SK-N-SH treated with all-trans-retinoic acid at 6 μM for 48 hours (cell line): Measurements from ENCODE around the gene SEC24C.

ENCODE experiments used
- ATAC-seq: fragments of 200-7000 bp; cut with Tn5 transposase; 3 replicates; pipeline ENCODE4 v1.9.1; 2020; ENCODE audit warnings: mild to moderate bottlenecking, moderate library complexity
- ARNTL ChIP-seq: fragments of 450-650 bp; formaldehyde crosslinking; IDR thresholded peaks from 2 replicates; pipeline ENCODE4 v1.5.0; 2020; ENCODE audit warnings: low read depth, mild to moderate bottlenecking, moderate library complexity, borderline replicate concordance
- BACH2 ChIP-seq: fragments of 250-450 bp; sonication (Bioruptor Pico); IDR thresholded peaks from 2 replicates; pipeline ENCODE4 v1.9.0; 2021; ENCODE audit warnings: mild to moderate bottlenecking, borderline replicate concordance
- CREB5 ChIP-seq: fragments of 250-450 bp; sonication (Bioruptor Pico); IDR thresholded peaks from 2 replicates; pipeline ENCODE4 v1.5.1; 2020; ENCODE audit warnings: low read depth, mild to moderate bottlenecking, moderate library complexity
- CSDC2 ChIP-seq: fragments of 250-450 bp; sonication (Bioruptor Pico); IDR thresholded peaks from 2 replicates; pipeline ENCODE4 v1.5.0; 2020; ENCODE audit warnings: mild to moderate bottlenecking, moderate library complexity
- ESRRG ChIP-seq: fragments of 250-450 bp; sonication (Bioruptor Pico); IDR thresholded peaks from 2 replicates; pipeline ENCODE4 v1.6.1; 2021; ENCODE audit warnings: mild to moderate bottlenecking
- GLIS3 ChIP-seq: fragments of 250-450 bp; sonication (Bioruptor Pico); IDR thresholded peaks from 2 replicates; pipeline ENCODE4 v1.5.0; 2020; ENCODE audit warnings: mild to moderate bottlenecking, moderate library complexity
- ISL1 ChIP-seq: fragments of 250-450 bp; sonication (Bioruptor Pico); IDR thresholded peaks from 2 replicates; pipeline ENCODE4 v2.1.2; 2022; ENCODE audit warnings: mild to moderate bottlenecking, moderate library complexity
- OSR1 ChIP-seq: fragments of 250-450 bp; sonication (Bioruptor Pico); IDR thresholded peaks from 2 replicates; pipeline ENCODE4 v1.8.0; 2022; ENCODE audit warnings: moderate library complexity, mild to moderate bottlenecking, inconsistent platforms
- POU6F1 ChIP-seq: fragments of 250-450 bp; sonication (Bioruptor Pico); IDR thresholded peaks from 2 replicates; pipeline ENCODE4 v1.8.0; 2021; ENCODE audit warnings: low read depth, mild to moderate bottlenecking, moderate library complexity, borderline replicate concordance
- PPARA ChIP-seq: fragments of 250-450 bp; sonication (Bioruptor Pico); IDR thresholded peaks from 2 replicates; pipeline ENCODE4 v1.5.0; 2020; ENCODE audit warnings: mild to moderate bottlenecking, borderline replicate concordance
- RARB ChIP-seq: fragments of 250-450 bp; sonication (Bioruptor Pico); IDR thresholded peaks from 2 replicates; pipeline ENCODE4 v1.8.0; 2021; ENCODE audit warnings: mild to moderate bottlenecking, moderate library complexity
- SNAI2 ChIP-seq: fragments of 250-450 bp; sonication (Bioruptor Pico); IDR thresholded peaks from 2 replicates; pipeline ENCODE4 v1.5.0; 2020; ENCODE audit warnings: mild to moderate bottlenecking, moderate library complexity
- ZC3H10 ChIP-seq: fragments of 250-450 bp; sonication (Bioruptor Pico); IDR thresholded peaks from 2 replicates; pipeline ENCODE4 v1.5.1; 2021; ENCODE audit warnings: mild to moderate bottlenecking, moderate library complexity
- ZFP3 ChIP-seq: fragments of 250-450 bp; sonication (Bioruptor Pico); IDR thresholded peaks from 2 replicates; pipeline ENCODE4 v1.5.0; 2020; ENCODE audit warnings: mild to moderate bottlenecking, moderate library complexity
- ZNF565 ChIP-seq: fragments of 450-650 bp; formaldehyde crosslinking; conservative IDR thresholded peaks from 2 replicates; pipeline ENCODE4 v1.5.0; 2020; ENCODE audit warnings: low read depth, mild to moderate bottlenecking, moderate library complexity
- ZNF70 ChIP-seq: fragments of 450-650 bp; formaldehyde crosslinking; IDR thresholded peaks from 2 replicates; pipeline ENCODE4 v1.5.0; 2020; ENCODE audit warnings: mild to moderate bottlenecking, moderate library complexity
- ZNF8 ChIP-seq: fragments of 450-650 bp; formaldehyde crosslinking; IDR thresholded peaks from 2 replicates; pipeline ENCODE4 v1.5.0; 2020; ENCODE audit warnings: mild to moderate bottlenecking, moderate library complexity
- TF ChIP-seq, protein P1 (sequence below): fragments of 250-450 bp; sonication (Bioruptor Pico); IDR thresholded peaks from 2 replicates; pipeline ENCODE4 v1.5.1; 2021; ENCODE audit warnings: mild to moderate bottlenecking, moderate library complexity

The SEC24C gene

DNA sequence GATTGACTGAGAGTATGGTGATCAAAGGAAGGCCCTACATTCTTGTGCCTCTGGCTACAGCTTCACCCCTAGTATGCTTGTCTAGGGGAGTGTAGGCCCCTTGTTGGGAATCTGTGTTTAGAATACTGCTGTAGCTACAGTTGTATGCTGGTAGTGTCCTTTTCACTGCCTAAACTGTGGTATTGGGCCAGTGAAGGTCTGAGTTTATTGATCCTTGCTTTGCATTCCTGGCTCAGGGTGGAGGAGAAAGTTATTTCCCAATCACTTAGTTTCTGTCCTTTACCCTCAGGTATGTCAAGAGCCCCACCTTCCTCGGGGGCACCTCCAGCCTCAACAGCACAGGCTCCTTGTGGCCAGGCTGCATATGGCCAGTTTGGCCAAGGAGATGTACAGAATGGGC, 6.6 kb downstream of the SEC24C start:
- ATAC-seq = no peak

GRCh38 chr10:73756183-73756582, 12.0 kb downstream of the SEC24C start:
- ATAC-seq = no peak
- TF ChIP-seq OSR1 (CRISPR knock-in tag) (no peak), ISL1 (no peak), PPARA (no peak), CSDC2 (CRISPR knock-in tag) (no peak), ESRRG (no peak)
- TF ChIP-seq, all 23 proteins: peak for 0

More for the DNA sequence above, 6.6 kb downstream of the SEC24C start:
- TF ChIP-seq ZNF565 (CRISPR knock-in tag) (no peak), BACH2 (CRISPR knock-in tag) (no peak)

DNA sequence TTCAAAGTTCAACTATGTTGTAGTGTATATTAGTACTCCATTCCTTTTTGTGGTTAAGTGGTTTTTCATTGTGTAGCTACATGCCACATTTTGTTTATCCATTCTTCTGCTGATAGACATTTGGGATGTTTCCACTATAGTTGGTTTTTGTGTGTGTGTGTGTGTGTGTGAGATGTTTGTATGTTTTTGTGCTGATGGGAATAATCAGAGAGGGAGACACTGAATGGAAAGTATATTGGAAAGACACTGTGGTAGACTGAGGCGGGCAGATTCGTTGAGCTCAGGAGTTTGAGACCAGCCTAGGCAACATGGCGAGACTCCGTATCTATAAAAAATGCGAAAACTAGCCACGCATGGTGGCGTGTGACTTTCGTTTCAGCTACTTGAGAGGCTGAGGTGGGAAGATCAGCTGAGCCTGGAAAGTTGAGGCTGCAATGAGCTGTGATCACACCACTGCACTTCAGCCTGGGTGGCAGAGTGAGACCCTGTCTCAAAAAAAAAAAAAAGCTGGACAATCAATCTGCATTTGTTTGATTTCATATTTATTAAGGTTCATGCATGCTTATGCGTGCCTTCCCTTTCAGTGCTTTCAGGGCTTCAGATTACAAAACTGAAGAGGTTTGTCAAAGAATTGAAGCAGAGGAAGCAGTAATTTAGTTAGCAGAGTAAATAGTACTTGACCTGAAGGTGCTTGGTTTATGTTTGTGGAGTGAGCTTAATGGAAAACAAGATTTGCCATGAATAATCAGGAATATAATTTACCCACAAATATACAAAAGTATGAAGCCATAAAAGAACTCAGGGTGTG, 14.7 kb downstream of the SEC24C start:
- TF ChIP-seq ESRRG (no peak), ARNTL (CRISPR knock-in tag) (no peak), ZNF70 (CRISPR knock-in tag) (no peak)
- no peak for ATAC-seq

- no peak for ATAC-seq
- TF ChIP-seq, protein P1, sequence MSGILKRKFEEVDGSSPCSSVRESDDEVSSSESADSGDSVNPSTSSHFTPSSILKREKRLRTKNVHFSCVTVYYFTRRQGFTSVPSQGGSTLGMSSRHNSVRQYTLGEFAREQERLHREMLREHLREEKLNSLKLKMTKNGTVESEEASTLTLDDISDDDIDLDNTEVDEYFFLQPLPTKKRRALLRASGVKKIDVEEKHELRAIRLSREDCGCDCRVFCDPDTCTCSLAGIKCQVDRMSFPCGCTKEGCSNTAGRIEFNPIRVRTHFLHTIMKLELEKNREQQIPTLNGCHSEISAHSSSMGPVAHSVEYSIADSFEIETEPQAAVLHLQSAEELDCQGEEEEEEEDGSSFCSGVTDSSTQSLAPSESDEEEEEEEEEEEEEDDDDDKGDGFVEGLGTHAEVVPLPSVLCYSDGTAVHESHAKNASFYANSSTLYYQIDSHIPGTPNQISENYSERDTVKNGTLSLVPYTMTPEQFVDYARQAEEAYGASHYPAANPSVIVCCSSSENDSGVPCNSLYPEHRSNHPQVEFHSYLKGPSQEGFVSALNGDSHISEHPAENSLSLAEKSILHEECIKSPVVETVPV = no peak
- no peak for TF ChIP-seq CSDC2 (CRISPR knock-in tag)
- no peak for TF ChIP-seq BACH2 (CRISPR knock-in tag)
- TF ChIP-seq ZNF70 (CRISPR knock-in tag) = no peak
- no peak for TF ChIP-seq ISL1
- TF ChIP-seq GLIS3 (CRISPR knock-in tag) = no peak
- no peak for TF ChIP-seq CREB5
- no peak for TF ChIP-seq ZFP3 (CRISPR knock-in tag)
Observed at GRCh38 chr10:73759512-73760115, 15.4 kb downstream of the SEC24C start.

DNA sequence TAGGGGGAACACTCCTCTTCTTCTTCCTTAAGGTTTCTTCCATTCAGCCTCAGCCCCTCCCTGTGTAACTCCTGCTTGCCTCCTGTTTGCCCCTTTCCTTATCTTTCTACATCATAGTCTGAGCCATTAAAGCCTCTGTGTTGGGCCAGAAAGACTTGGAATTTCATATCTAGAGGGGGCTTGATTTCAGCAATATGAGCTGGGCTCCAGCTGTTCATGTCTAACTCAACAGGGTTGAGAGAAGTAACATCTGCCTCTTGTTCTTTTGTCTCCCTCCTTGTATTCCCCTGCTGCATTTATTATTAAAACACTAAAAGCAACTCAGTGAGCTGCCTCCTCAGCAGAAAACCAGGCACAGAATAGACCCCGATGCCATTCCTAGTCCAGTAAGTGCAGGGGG, 17.6 kb downstream of the SEC24C start:
- TF ChIP-seq ZC3H10 (no peak), CREB5 (no peak), ISL1 (no peak), POU6F1 (CRISPR knock-in tag) (no peak), ZNF8 (CRISPR knock-in tag) (no peak), SNAI2 (CRISPR knock-in tag) (no peak), ZFP3 (CRISPR knock-in tag) (no peak), RARB (CRISPR knock-in tag) (no peak), ZNF565 (CRISPR knock-in tag) (no peak), ZNF70 (CRISPR knock-in tag) (no peak), ARNTL (CRISPR knock-in tag) (no peak), CSDC2 (CRISPR knock-in tag) (no peak)
- TF ChIP-seq, protein P1 = no peak
- TF ChIP-seq, all 23 proteins: peak for 0
- no peak for ATAC-seq
